ENCODE results near the gene SLAMF8.

GRCh38 chr1:159853417-159854115 lies 26.9 kb downstream of the SLAMF8 start:
- TF ChIP-seq CTCF (IDR thresholded peaks at IDR 0.05) = no peak
- no peak for TF ChIP-seq POLR2A (IDR thresholded peaks at IDR 0.05)

All from body of pancreas (tissue), 4 donors.